GM12892 (cell line): ENCODE results near the gene PKIG.

Experiments used
- DNase-seq: peaks from one replicate; pipeline ENCODE4 v3.0.0; 2011; ENCODE audit not compliant: insufficient read length
- FAIRE-seq: peaks from 2 replicates; lab custom pipeline; 2011; peaks lifted over from hg19 to GRCh38; lab: Jason Lieb, UNC
- POLR2A ChIP-seq: IDR thresholded peaks from 2 replicates; pipeline ENCODE4 v1.6.1; 2011; ENCODE audit warnings: low read depth, low read length, control low read depth
- POLR2AphosphoS5 ChIP-seq: IDR thresholded peaks from 2 replicates; pipeline ENCODE4 v1.6.1; 2011; ENCODE audit warnings: low read depth, low read length, control low read depth
- TAF1 ChIP-seq: IDR thresholded peaks from 2 replicates; pipeline ENCODE4 v1.6.1; 2011; ENCODE audit warnings: low read depth, mild to moderate bottlenecking, control low read depth, low read length, borderline replicate concordance

Gene PKIG

GRCh38 chr20:44662261-44662660, 79.9 kb downstream of the PKIG start:
- TF ChIP-seq TAF1, result no peak
- no peak for TF ChIP-seq POLR2AphosphoS5
- TF ChIP-seq POLR2A, result no peak
- FAIRE-seq (no peak), DNase-seq (no peak)

GRCh38 chr20:44664131-44664530, 81.8 kb downstream of the PKIG start:
- no peak for DNase-seq
- no peak for FAIRE-seq
- TF ChIP-seq TAF1, result no peak

GRCh38 chr20:44666066-44666465, 83.7 kb downstream of the PKIG start:
- TF ChIP-seq POLR2A (no peak), TAF1 (no peak), POLR2AphosphoS5 (no peak)
- DNase-seq (no peak), FAIRE-seq (no peak)
